B cell (primary cell): ENCODE data around the gene NAALADL1. TPM values are rescaled to one million over a fixed set of nuclear protein-coding genes. Genes with fewer than 3 reads are reported as not detected.

Experiments
- ATAC-seq: fragments of 200-7000 bp; cut with Tn5 transposase; one replicate; pipeline ENCODE4 v1.10.0; 2021; ENCODE audit warnings: low read depth, mild to moderate bottlenecking, moderate number of reproducible peaks, moderate library complexity
- CTCF ChIA-PET: fragments of 350-600 bp; sonication (Branson Sonifier 250); formaldehyde crosslinking; loops from one replicate; lab custom pipeline; 2021; ENCODE audit warnings: antibody characterized with exemption, inconsistent platforms; lab: Charles Lee
- POLR2A ChIA-PET: fragments of 350-600 bp; sonication (Branson Sonifier 250); formaldehyde crosslinking; loops from one replicate; lab custom pipeline; 2021; ENCODE audit warnings: antibody characterized with exemption; lab: Charles Lee
- DNase-seq: peaks from one replicate; pipeline ENCODE4 v3.0.0; 2013
- H2AFZ ChIP-seq: 2 replicates; pipeline ENCODE4 v1.6.1; 2012; ENCODE audit warnings: mild to moderate bottlenecking, low read depth, low read length; ENCODE audit not compliant: insufficient read depth, poor library complexity, severe bottlenecking
- H3K27ac ChIP-seq, 2 donors: 1 replicate in 1 of 2; 2 replicates in 1 of 2; pipeline ENCODE4 v1.5.1; 2012 to 2013; ENCODE audit warnings: low read length in 2 of 2, mild to moderate bottlenecking in 2 of 2, moderate library complexity in 1 of 2
- H3K27me3 ChIP-seq, 4 experiments: fragments of 200-600 bp in 1 of 4; sonication (generic) in 1 of 4; replicated peaks in 1 of 4; 1 replicate in 2 of 4; 2 replicates in 2 of 4; pipeline versions ENCODE4 v1.6.1 to v1.7.0; 2013 to 2016; ENCODE audit warnings: low read length in 3 of 4, mild to moderate bottlenecking in 2 of 4, mixed read lengths in 1 of 4, moderate library complexity in 1 of 4; ENCODE audit not compliant: insufficient read depth in 4 of 4, control insufficient read depth in 3 of 4; ENCODE audit errors: control extremely low read depth in 1 of 4
- H3K36me3 ChIP-seq, 2 experiments: replicated peaks in 1 of 2; 1 replicate in 1 of 2; 2 replicates in 1 of 2; pipeline versions ENCODE4 v1.6.1 to v1.7.1; 2013; ENCODE audit warnings: low read length in 1 of 2; ENCODE audit not compliant: insufficient read depth in 2 of 2, control insufficient read depth in 1 of 2; ENCODE audit errors: control extremely low read depth in 1 of 2, extremely low read depth in 1 of 2
- H3K4me1 ChIP-seq, 2 donors: fragments of 200-600 bp in 1 of 2; sonication (generic) in 1 of 2; 1 replicate in 1 of 2; 2 replicates in 1 of 2; pipeline versions ENCODE4 v1.5.1 to v1.6.1; 2013 to 2017; ENCODE audit warnings: low read length in 2 of 2; ENCODE audit not compliant: control insufficient read depth in 2 of 2, insufficient read depth in 2 of 2
- H3K4me2 ChIP-seq: replicated peaks from 2 replicates; pipeline ENCODE3; 2012; ENCODE audit warnings: mild to moderate bottlenecking, low read depth, low read length; ENCODE audit not compliant: poor library complexity, severe bottlenecking
- H3K4me3 ChIP-seq, 5 experiments: fragments of 200-600 bp in 1 of 5; sonication (generic) in 1 of 5; 1 replicate in 3 of 5; 2 replicates in 2 of 5; pipeline versions ENCODE4 v1.5.1 to v1.7.0; 2011 to 2016; ENCODE audit warnings: low read length in 4 of 5, mild to moderate bottlenecking in 4 of 5, low read depth in 2 of 5, control low read depth in 1 of 5, moderate library complexity in 1 of 5; ENCODE audit not compliant: insufficient read depth in 1 of 5; ENCODE audit errors: control extremely low read depth in 1 of 5, extremely low read depth in 1 of 5
- H3K79me2 ChIP-seq: fragments of 200-600 bp; sonication (generic); one replicate; pipeline ENCODE4 v1.6.0; 2016; ENCODE audit warnings: low read length; ENCODE audit not compliant: control insufficient read depth, insufficient read depth
- H3K9ac ChIP-seq: fragments of 200-600 bp; sonication (generic); 2 replicates; pipeline ENCODE4 v1.6.1; 2017; ENCODE audit warnings: mild to moderate bottlenecking, low read length, moderate library complexity
- H3K9me3 ChIP-seq, 3 donors: one replicate each; pipeline versions ENCODE4 v1.6.1 to v1.7.1; 2013; ENCODE audit warnings: low read length in 2 of 3; ENCODE audit not compliant: control insufficient read depth in 2 of 3, insufficient read depth in 1 of 3; ENCODE audit errors: control extremely low read depth in 1 of 3
- H4K20me1 ChIP-seq: 2 replicates; pipeline ENCODE4 v1.6.0; 2012; ENCODE audit warnings: mild to moderate bottlenecking, low read length; ENCODE audit not compliant: insufficient read depth, control insufficient read depth, poor library complexity, severe bottlenecking
- H3K27ac Mint-ChIP-seq: one replicate; pipeline ENCODE4 v1.8.0; 2021; ENCODE audit warnings: mixed read lengths
- H3K27me3 Mint-ChIP-seq: one replicate; pipeline ENCODE4 v1.8.0; 2021; ENCODE audit warnings: mixed read lengths
- H3K4me1 Mint-ChIP-seq: one replicate; pipeline ENCODE4 v1.8.0; 2021; ENCODE audit warnings: mixed read lengths
- H3K4me3 Mint-ChIP-seq: one replicate; pipeline ENCODE4 v1.8.0; 2021; ENCODE audit warnings: mixed read lengths
- H3K9me3 Mint-ChIP-seq: one replicate; pipeline ENCODE4 v1.8.0; 2022; ENCODE audit warnings: mixed read lengths; ENCODE audit not compliant: insufficient read depth
- CTCF ChIP-seq: fragments of 200-600 bp; IDR thresholded peaks from one replicate; pipeline ENCODE4 v1.8.0; 2022; ENCODE audit warnings: antibody characterized with exemption, mild to moderate bottlenecking
- EZH2 ChIP-seq: IDR thresholded peaks from 2 replicates; pipeline ENCODE4 v1.6.1; 2012; ENCODE audit warnings: borderline replicate concordance, low read depth, mild to moderate bottlenecking, moderate library complexity, low read length; ENCODE audit not compliant: insufficient read depth, poor library complexity, severe bottlenecking
- WGBS: methylation state at CpG from one replicate; pipeline ENCODE4 v1.1.5; 2013; ENCODE audit warnings: missing lambda C conversion rate; ENCODE audit not compliant: insufficient coverage; 5-methylcytosine and 5-hydroxymethylcytosine counted together
- intact Hi-C: fragments of 100-400 bp; cut with micrococcal nuclease; formaldehyde crosslinking; loops from one replicate; pipeline ENCODE4 v1.10.0; 2022
- polyA plus RNA-seq: library from polyadenylated mRNA; depleted of rRNA; stranded (reverse); fragments of >200 nt; gene quantifications from 2 replicates; pipeline ENCODE4 v1.2.3, GENCODE V29; 2012
- total RNA-seq, 2 donors: library from RNA; stranded (reverse); fragments of 120-200 nt in 1 of 2; gene quantifications; 1 replicate in 1 of 2; 2 replicates in 1 of 2; pipeline versions ENCODE4 v1.2.3 to v1.2.4, GENCODE V29; 2013 to 2022

Gene NAALADL1
- total and polyA plus RNA-seq, 2 donors (not counting 1 experiment from before 2014, with no cell fraction given): 23.0 to 40.2 TPM

GRCh38 chr11:65083134-65083833 lies 24.9 kb upstream of the NAALADL1 start:
- H2AFZ ChIP-seq: peak overlapping the region; percentile 98
- peak overlapping the region; percentile 100 for H3K27ac Mint-ChIP-seq
- TF ChIP-seq EZH2 (no peak), CTCF (no peak)
- ChIA-PET POLR2A (no interaction called here), CTCF (interaction anchor here (1.7 to 2.0 kb wide), 2 partner anchors 27 to 42 kb away, joined by 6 to 8 read pairs; partner anchors contain the start of gene SAC3D1)
- no peaks in the 10 kb centered on the region for H3K27me3 ChIP-seq
- H3K79me2 ChIP-seq: peaks cover 31% of the 10 kb centered on the region
- H3K4me2 ChIP-seq: peak overlapping the region; percentile 88
- 9% methylated on average over 8 of the region's 13 CpGs for WGBS
- DNase-seq (no peak), ATAC-seq (no peak)
- peak overlapping the region; percentile 86 for H3K9ac ChIP-seq
- peak overlapping the region; percentile 53 to 77 (median 75) for H3K4me3 ChIP-seq
- intact Hi-C loops: no loop called here
- H4K20me1 ChIP-seq: peaks cover 8% of the 10 kb centered on the region
- no peaks in the 10 kb centered on the region for H3K9me3 ChIP-seq
- no peaks in the 10 kb centered on the region for H3K27me3 Mint-ChIP-seq
- no peaks in the 10 kb centered on the region for H3K9me3 Mint-ChIP-seq
- peaks cover 30% of the 10 kb centered on the region for H3K4me1 Mint-ChIP-seq
- H3K27ac ChIP-seq: peak overlapping the region; percentile 91 to 94
- H3K4me3 Mint-ChIP-seq: peak overlapping the region; percentile 98
- H3K36me3 ChIP-seq: peaks cover 0 to 33% of the 10 kb centered on the region in 2 experiments
- H3K4me1 ChIP-seq: peaks cover 12 to 26% of the 10 kb centered on the region in 2 donors

GRCh38 chr11:65078786-65079342 lies 20.5 kb upstream of the NAALADL1 start:
- Histone ChIP-seq H3K79me2 (peaks cover 12% of the 10 kb centered on the region), H3K4me3 (no peak overlapping the region), H3K27me3 (no peaks in the 10 kb centered on the region), H3K9ac (no peak overlapping the region), H3K27ac (peak overlapping the region in 1 of 2 donors; percentile 0), H3K36me3 (no peaks in the 10 kb centered on the region), H2AFZ (peak overlapping the region; percentile 63), H3K9me3 (no peaks in the 10 kb centered on the region), H4K20me1 (no peaks in the 10 kb centered on the region), H3K4me1 (peaks cover 4 to 18% of the 10 kb centered on the region in 2 donors), H3K4me2 (no peak overlapping the region)
- no peak for TF ChIP-seq EZH2
- TF ChIP-seq CTCF: no peak
- Mint-ChIP-seq H3K27ac (peak overlapping the region; percentile 56), H3K9me3 (no peaks in the 10 kb centered on the region), H3K4me3 (no peak overlapping the region), H3K27me3 (no peaks in the 10 kb centered on the region), H3K4me1 (peaks cover 14% of the 10 kb centered on the region)
- ATAC-seq (no peak), DNase-seq (no peak)
- intact Hi-C loops: loop anchor here (1.0 kb wide), 1 partner anchor 65 kb away; the partner anchor contains the start of gene ARL2
- POLR2A ChIA-PET: no interaction called here
- WGBS: 75% methylated on average over 1 of the region's 9 CpGs
- CTCF ChIA-PET: interaction anchor here (0.5 to 0.9 kb wide), 7 partner anchors 11 to 231 kb away, joined by 3 to 6 read pairs (median 3); partner anchors contain the start of gene ARL2
